Stimulated activated CD8-positive, alpha-beta memory T cell treated with anti-CD3 and anti-CD28 coated beads, Interleukin-7, amount 100 ng/mL, for 4 hours (primary cell): ENCODE results near the gene GCSH.

Experiments
- DNase-seq, 2 donors: peaks; one replicate each; pipeline ENCODE4 v3.0.0-alpha.2; 2020; ENCODE audit warnings: low read depth in 2 of 2

Gene GCSH

DNA sequence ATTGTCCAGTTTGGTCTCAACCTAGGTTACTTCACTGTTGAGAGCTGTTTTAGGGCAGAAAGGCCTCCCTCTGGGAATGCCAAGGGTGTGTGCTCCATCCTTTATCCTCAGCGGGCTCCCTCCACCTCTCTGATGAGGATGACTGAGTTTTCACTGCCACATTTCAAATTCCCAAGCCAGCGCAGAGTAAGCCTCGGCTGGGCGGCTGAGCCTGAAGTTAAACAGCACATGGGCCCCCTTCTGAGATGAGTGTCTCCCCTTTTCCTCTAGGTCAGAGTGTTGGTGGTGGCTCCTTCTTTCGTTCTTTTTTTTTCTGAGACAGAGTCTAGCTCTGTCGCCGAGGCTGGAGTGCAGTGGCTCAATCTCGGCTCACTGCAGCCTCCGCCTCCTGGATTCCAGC, 5.5 kb upstream of the GCSH start:
- DNase-seq, result no peak

DNA sequence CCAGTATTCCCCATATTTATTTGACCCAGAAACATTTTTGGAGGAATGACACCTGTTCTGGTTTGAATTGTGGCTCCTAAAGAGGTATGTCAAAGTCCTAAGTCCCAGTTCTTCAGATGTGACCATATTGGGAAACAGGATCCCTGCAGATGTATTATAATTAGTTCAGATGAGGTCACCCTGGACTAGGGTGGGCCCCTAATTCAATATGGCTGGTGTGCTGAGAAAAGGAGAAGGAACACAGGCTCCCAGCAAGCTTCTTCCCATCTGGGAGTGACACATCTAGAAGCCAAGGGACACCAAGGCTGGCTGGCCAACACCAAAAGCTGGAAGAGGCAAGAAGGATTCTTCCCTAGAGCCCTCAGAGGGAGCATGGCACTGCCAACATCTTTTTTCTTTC, 3.8 kb upstream of the GCSH start:
- no peak for DNase-seq

DNA sequence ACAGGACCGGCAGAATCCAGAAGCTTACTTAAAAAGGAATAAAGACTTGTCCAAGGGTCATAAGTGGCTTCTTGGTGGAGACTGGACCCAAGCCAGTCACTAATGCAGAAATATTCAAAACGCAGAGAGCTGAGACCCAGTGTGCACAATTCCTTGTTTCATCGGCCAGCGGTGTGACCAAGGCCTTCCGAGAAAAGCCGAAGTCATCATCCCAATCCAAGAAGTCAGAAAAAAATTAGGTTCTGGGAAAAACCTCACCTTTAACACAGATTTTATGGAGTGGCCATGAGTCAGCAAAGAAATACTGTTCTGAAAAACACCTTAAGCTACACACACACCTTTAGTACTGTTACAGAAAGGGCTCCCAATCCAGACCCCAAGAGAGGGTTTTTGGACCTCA, 1.0 kb upstream of the GCSH start:
- no peak for DNase-seq

DNA sequence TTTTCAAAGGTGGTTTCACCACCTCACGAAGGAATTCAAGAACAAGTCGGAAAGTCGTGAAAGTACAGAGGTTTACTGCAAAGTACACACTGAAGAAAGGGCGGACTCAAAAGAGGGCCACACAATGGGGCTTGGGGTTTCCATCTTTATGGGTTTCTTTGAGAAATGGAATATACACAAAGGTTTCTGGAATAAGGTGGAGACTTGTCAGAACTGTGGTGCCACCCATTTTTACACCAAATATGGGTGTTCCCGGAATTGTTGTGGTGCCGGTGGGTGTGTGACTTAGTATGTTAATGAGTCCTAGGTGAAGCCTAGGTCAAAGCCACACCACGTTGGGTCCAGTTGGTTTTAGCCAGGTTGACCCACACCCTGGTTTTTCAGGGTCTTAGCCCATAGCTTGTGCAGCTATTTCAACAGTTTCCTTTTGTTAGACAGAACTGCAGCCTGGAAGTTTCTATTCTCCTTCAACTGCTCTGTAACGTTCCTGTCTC, 567 bp upstream of the GCSH start:
- no peak for DNase-seq

- DNase-seq, result no peak
Measured at GRCh38 chr16:81095653-81095952, 592 bp downstream of the GCSH start.

DNA sequence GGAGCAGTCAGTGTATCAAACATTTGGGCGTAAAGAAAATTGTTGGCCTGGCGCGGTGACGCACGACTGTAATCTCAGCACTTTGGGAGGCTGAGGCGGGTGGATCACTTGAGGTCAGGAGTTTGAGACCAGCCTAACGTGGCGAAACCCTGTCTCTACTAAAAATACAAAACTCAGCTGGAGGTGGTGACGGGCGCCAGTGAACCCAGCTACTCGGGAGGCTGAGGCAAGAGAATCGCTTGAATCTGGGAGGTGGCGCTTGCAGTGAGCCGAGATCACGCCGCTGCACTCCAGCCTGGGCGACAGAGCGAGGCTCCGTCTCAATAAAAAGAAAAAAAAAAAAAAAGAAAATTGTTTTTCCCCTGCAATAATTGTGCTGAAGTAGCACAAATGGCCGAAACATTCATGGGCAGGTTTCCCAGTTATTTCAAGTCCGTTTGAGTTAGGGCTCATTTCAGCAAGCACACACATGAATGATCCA, 1.4 kb downstream of the GCSH start:
- DNase-seq, result no peak

GRCh38 chr16:81088836-81089235, 7.4 kb downstream of the GCSH start:
- DNase-seq, result no peak

- DNase-seq, result no peak
Measured at GRCh38 chr16:81081014-81081413, 15.2 kb downstream of the GCSH start.

- no peak for DNase-seq
Measured at GRCh38 chr16:81080233-81080632, 16.0 kb downstream of the GCSH start.

DNA sequence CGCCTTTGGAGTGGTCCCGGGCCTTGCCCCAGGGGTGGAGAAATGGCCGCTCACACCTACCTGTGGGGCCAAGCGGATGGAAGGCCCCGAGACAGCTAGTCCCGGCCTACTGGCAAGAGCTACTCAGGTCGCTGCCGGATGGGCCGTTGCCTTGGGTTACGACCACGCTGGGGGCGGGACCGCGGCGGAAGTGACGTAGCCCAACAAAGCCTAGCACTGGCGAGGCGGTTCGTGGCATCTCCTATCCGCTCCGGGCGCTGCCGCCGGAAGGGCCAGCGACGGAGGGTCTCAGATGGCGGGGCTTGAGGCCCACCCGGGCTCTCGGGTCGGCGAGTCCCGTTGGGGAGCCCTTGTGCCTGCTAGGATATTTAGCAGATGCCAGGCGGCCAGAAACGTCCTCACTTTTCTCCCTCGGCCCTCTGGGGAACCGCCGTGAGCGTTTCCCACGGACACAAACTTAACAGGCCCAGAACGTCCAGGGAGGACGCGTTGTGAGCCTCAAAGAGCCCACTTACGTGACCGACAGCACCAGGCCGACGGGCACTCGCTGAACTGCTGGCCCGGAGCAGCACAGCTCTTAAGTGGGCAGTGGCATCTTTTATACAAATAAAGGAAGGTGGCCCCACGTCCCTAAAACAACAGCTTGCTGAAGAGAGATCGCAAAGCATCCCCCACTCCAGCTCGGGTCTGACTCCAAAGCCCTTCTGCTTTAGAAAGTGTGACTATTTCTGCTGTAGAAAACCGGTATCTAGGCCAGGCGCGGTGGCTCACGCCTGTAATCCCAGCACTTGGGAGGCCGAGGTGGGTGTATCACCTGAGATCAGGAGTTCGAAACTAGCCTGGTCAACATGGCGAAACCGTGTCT, 18.9 kb downstream of the GCSH start, which contains the start of gene C16orf46:
C16orf46 (minus strand) TSS at position 163 of the 865 bp plus-strand sequence. CDS start 13,283 bp downstream, outside the sequence.
- DNase-seq, result peak; percentile 95 to 96

GRCh38 chr16:81076566-81077075, 19.6 kb downstream of the GCSH start:
- peak; percentile 86 to 91 for DNase-seq

- no peak for DNase-seq
Measured at GRCh38 chr16:81073560-81074330, 22.4 kb downstream of the GCSH start.

DNA sequence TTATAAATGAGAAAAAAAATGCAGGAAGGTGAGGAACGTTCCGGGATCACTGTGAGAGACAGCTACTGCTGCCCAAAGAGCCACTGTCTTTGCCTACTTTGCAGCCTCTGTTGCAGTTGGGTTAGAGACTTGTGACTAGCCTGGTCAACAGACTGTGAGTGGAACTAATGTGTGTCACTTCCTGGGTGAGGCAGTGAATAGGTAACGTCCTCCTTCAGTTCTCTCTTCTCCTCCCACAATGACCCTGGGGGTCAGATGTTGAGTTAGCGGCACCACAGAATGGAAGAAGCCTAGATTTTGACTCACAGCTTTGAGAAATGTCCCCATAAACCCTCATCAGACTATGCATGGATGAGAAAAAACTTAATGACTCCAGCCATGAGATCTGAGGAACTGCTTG, 24.4 kb downstream of the GCSH start:
- DNase-seq, result no peak

DNA sequence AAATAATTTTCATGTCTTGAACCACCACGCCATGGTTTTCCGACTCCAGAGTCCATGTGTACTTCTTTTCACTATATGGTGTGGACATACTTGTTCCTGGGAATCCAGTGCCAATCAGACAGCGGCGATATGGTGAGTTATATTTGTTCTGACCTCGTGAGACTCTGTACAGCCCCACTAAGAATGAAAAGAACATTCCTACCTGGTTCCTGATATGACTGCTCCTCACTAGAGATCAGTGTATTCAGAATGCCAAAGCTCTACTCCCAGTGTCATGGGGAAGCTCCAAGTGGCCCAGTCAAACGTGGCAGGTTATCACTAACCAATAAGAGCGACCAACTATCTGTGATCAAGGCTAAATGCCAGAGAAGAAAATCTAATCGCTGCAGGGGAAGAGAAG, 25.2 kb downstream of the GCSH start:
- no peak for DNase-seq

DNA sequence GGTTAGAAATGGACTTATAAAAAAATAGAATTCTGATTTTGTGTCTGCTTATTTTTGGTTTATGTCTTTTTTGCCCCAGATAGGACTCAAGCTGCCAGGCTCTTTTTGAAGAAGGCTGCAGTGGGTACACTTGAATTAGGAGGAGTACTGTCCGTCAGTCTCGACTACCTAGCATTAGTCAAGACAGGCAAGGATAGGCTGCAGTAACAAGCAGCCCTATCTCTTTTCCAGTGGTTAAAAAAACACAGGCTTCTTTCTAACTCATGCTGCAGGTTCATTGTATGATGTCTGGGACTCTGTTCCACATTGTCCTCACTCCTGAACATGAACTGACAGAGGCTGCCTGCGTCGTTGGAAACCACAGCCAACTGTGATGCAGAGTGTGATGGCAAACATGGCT, 27.1 kb downstream of the GCSH start:
- no peak for DNase-seq

- no peak for DNase-seq
Measured at GRCh38 chr16:81067166-81067565, 29.0 kb downstream of the GCSH start.

DNA sequence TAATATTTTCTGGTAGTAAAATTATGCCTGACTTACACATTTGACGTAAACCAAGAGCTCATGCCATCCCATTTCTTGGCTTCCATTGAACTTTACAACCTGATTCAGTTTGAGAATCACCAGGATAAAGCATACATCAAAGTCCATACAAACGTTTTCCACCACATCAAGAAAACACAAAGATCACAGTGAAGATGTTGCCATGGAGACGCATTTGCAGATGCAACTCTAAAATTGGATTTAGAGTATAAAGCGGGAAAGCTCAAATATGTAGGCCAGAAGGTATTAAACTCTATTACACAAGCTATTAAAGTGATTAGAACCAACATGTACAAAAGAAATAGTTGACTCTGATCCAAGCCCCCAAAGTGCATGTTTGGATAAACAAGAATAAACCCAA, 29.5 kb downstream of the GCSH start:
- no peak for DNase-seq

DNA sequence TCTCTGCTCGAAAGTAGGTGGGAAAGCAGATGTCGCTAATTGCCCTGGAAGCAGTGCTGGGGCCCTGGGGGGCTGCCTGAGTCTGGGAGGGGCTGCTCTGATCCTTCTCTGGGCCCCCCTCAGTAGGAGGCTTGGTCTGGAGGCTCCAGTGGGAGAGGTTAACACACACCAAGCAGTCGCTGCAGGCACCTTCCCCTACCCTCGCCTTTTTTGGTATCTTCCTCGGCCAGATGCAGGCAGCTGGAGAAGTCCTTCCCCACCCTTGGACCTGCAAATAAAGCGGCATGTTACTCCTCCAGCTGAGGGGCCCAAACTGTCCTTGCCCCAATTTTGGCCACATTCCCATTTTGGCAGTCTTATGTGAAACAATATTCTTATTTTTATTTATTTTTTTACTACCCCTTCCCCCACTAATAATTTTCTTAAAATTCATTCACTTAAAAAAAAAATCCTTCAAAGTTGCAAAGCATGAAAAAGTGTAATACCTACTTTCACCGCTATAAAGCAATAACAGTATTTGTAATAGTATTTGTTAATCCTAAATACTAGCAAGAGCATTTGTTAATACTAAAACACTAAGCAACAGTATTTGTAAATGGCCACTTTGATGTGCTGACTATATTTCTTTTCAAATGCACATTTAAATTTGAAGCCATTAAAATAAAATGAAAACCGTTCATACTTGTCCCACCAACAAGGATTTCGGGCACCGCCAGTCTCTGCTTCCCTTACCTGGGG, 34.2 kb downstream of the GCSH start:
- DNase-seq, result no peak

DNA sequence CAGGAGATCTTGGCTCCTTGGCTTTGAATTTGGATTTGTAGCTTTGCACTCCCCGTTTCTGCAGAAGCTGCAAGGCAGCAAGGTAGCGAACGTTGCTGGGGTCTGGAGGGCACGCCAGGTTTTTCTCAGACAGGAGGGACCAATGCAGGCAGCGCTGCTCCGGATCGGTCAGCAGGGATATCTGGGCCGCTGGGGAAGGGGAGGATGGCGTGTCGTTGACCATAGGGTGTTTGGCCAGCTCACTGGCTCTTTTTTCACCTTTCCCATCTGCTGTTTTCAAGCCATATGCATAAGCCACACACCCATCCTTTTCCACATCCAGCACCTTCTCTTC, 34.9 kb downstream of the GCSH start:
- DNase-seq, result no peak

DNA sequence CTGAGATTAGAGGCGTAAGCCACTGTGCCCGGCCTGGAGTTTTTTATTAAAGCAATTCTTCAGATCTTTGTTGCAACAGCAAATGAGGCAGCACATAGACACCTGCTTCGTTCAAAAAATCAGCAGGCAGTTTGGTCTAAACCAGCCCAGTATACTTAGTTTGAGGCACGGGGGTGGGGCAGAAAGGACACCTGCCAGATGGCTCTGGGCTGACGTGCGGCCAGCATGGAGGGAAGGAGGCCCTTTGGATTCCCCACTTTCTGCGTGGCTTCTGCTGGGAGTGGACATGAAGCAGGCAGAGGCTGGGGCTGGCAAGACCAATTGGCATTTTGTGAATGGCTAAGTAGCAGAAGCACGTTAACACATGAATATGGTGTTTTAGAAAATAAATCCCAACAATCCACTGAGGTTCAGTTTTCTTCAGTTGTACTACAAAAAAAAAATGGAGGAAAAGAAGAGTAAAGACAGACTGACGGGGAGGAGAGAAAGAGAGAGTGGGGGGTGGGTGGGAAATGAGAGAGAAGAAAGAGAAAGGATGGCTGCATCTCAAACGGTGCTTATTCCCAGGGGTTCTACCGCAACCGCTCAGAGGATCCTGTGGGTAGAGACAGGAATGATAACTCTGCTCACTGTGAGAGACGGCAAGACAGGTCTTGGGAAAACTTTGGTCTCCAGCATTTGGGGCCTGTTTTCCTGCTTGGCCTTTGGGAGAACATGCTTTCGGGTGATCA, 35.5 kb downstream of the GCSH start:
- no peak for DNase-seq

GRCh38 chr16:81053761-81054160, 42.4 kb downstream of the GCSH start:
- no peak for DNase-seq
